H1 (cell line): Measurements from ENCODE around the gene CACNB1.
A peak's percentile ranks its signal among the peaks of the same experiment; 100 is the strongest.

Experiments
- HDAC2 ChIP-seq, 2 experiments: fragments of 300-600 bp in 1 of 2; sonication (generic) in 1 of 2; IDR thresholded peaks; 2 replicates each; pipeline ENCODE4 v1.6.1; 2011 to 2012; ENCODE audit warnings: low read depth in 2 of 2, low read length in 2 of 2, mild to moderate bottlenecking in 2 of 2, moderate library complexity in 2 of 2, borderline replicate concordance in 1 of 2, inconsistent platforms in 1 of 2
- KDM5A ChIP-seq: fragments of 200-600 bp; IDR thresholded peaks from 2 replicates; pipeline ENCODE4 v1.7.1; 2012; ENCODE audit warnings: mild to moderate bottlenecking, low read length, inconsistent platforms, mixed read lengths
- TF ChIP-seq, protein P1 (sequence below), 3 experiments: IDR thresholded peaks; 1 replicate in 2 of 3; 2 replicates in 1 of 3; pipeline versions ENCODE4 v1.5.1 to v1.6.1; 2011; ENCODE audit warnings: low read length in 3 of 3, mild to moderate bottlenecking in 3 of 3, inconsistent platforms in 2 of 3, low read depth in 1 of 3, moderate library complexity in 1 of 3; ENCODE audit not compliant: insufficient read depth in 1 of 3; ENCODE audit errors: control extremely low read depth in 1 of 3

DNA sequence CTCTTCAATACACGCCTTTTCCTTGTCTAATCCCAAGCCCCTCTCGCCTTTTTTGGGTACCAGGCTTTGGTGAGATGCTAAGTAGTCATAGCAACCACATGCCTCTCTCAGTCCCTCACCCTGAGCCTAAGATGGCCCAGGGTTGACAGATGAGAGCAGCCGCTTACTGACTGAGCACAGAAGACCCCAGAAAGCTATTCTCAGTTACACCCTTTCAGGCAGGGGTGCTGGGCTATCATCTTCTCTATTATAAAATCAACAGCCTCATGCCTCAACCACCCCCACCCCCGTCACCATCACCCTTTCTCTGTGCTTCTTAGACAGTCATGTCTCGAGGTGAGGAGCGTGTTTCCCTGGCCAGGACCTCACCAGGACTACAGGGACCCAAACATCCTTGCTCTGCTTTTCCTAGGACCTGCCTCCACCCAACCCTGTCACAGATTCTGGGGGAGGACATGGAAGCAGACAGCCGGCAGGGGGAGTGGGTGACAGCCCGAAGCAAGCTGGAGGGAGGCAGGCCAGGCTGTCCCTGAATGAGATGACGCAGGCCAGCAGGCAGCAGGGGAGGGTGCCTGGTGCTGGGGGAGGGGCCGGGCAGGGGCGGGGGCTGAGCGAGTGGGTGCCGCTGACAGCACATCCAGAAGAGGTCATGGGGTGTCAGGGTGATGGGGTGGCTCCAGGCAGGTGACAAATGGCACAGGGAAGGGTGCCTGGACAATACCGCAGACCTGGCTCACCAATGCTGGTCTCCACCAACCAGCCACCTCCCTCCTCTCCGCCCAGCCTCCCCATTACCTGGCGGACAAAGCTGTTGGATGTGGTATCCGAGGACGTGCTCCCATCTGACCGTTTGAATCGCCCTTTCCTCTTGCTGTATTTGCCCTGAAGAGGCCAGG is 3.1 kb downstream of the CACNB1 start:
- TF ChIP-seq KDM5A (no peak), HDAC2 (IDR thresholded peaks at IDR 0.05; ENCODE audit: borderline replicate concordance in 1 of 2, low read depth in 2 of 2, low read length in 2 of 2) (no peak)
- TF ChIP-seq, protein P1, sequence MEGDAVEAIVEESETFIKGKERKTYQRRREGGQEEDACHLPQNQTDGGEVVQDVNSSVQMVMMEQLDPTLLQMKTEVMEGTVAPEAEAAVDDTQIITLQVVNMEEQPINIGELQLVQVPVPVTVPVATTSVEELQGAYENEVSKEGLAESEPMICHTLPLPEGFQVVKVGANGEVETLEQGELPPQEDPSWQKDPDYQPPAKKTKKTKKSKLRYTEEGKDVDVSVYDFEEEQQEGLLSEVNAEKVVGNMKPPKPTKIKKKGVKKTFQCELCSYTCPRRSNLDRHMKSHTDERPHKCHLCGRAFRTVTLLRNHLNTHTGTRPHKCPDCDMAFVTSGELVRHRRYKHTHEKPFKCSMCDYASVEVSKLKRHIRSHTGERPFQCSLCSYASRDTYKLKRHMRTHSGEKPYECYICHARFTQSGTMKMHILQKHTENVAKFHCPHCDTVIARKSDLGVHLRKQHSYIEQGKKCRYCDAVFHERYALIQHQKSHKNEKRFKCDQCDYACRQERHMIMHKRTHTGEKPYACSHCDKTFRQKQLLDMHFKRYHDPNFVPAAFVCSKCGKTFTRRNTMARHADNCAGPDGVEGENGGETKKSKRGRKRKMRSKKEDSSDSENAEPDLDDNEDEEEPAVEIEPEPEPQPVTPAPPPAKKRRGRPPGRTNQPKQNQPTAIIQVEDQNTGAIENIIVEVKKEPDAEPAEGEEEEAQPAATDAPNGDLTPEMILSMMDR (IDR thresholded peaks at IDR 0.05; ENCODE audit: control extremely low read depth in 1 of 3, insufficient read depth in 1 of 3, low read depth in 1 of 3, low read length in 3 of 3) = peak; percentile 34 to 58 (median 57)
